HepG2 (cell line): ENCODE data around the gene ZNRD2. TPM values are rescaled to one million over a fixed set of nuclear protein-coding genes. Genes with fewer than 3 reads are reported as not detected.
A peak's percentile ranks its signal among the peaks of the same experiment; 100 is the strongest.

Experiments used
- ATAC-seq: fragments of 200-7000 bp; cut with Tn5 transposase; 3 replicates; pipeline ENCODE4 v1.9.1; 2020; ENCODE audit warnings: mild to moderate bottlenecking, moderate library complexity
- BruUV-seq: library from RNA; stranded (reverse); fragments of 400-500 nt; replicated peaks from 2 replicates; lab custom pipeline; 2021; lab: Mats Ljungman, UMichigan
- CTCF ChIA-PET: fragments of 300-600 bp; formaldehyde crosslinking; extraction: SDS; loops from one replicate; lab custom pipeline; 2021; ENCODE audit warnings: low total read pairs, inconsistent platforms, low intra/inter-chr PET ratio; lab: Yijun Ruan, JAX
- POLR2A ChIA-PET: fragments of 350-600 bp; sonication (Branson Sonifier 250); formaldehyde crosslinking; loops from one replicate; lab custom pipeline; 2020; ENCODE audit warnings: antibody characterized with exemption, inconsistent platforms; lab: Yijun Ruan, JAX
- DNase-seq: peaks from one replicate; pipeline ENCODE4 v3.0.0-alpha.2; 2015; ENCODE audit warnings: low spot score
- FAIRE-seq: peaks from 3 replicates; lab custom pipeline; 2011; peaks lifted over from hg19 to GRCh38; lab: Jason Lieb, UNC
- H2AFZ ChIP-seq: one replicate; pipeline ENCODE4 v1.6.1; 2011; ENCODE audit warnings: low read length, inconsistent platforms
- H3K27ac ChIP-seq: fragments of 300-600 bp; 3 replicates; pipeline ENCODE4 v1.8.0; 2011; ENCODE audit warnings: mixed run types, mild to moderate bottlenecking, mixed read lengths, low read length, inconsistent platforms; ENCODE audit not compliant: insufficient read depth; ENCODE audit errors: extremely low read length
- H3K27me3 ChIP-seq, 2 experiments: fragments of 200-600 bp in 1 of 2; 2 replicates in 1 of 2; 3 replicates in 1 of 2; pipeline versions ENCODE4 v1.6.0 to v1.8.0; 2011; ENCODE audit warnings: low read length in 2 of 2, mild to moderate bottlenecking in 2 of 2, moderate library complexity in 2 of 2, inconsistent platforms in 1 of 2; ENCODE audit not compliant: insufficient read depth in 2 of 2, control insufficient read depth in 1 of 2
- H3K36me3 ChIP-seq, 2 experiments: fragments of 200-600 bp in 1 of 2; replicated peaks in 1 of 2; 2 replicates in 1 of 2; 3 replicates in 1 of 2; pipeline versions ENCODE4 v1.5.1 to v1.8.0; 2011; ENCODE audit warnings: low read length in 2 of 2, inconsistent platforms in 1 of 2; ENCODE audit not compliant: insufficient read depth in 2 of 2, control insufficient read depth in 1 of 2
- H3K4me1 ChIP-seq: 2 replicates; pipeline ENCODE4 v1.5.1; 2012; ENCODE audit warnings: low read length, inconsistent platforms; ENCODE audit not compliant: insufficient read depth
- H3K4me2 ChIP-seq: 2 replicates; pipeline ENCODE4 v1.6.0; 2011; ENCODE audit warnings: low read depth, low read length, inconsistent platforms
- H3K4me3 ChIP-seq, 3 experiments: fragments of 200-600 bp in 1 of 3; sonication (generic), shearing (Covaris generic) in 1 of 3; replicated peaks in 1 of 3; 2 replicates each; pipeline ENCODE4 v1.5.1; 2011 to 2016; ENCODE audit warnings: low read length in 3 of 3, inconsistent platforms in 2 of 3, low read depth in 2 of 3, mild to moderate bottlenecking in 2 of 3, control low read depth in 1 of 3, mixed read lengths in 1 of 3; ENCODE audit not compliant: insufficient read depth in 1 of 3
- H3K79me2 ChIP-seq: one replicate; pipeline ENCODE4 v1.6.1; 2011; ENCODE audit warnings: low read length, inconsistent platforms; ENCODE audit not compliant: insufficient read depth
- H3K9ac ChIP-seq: 2 replicates; pipeline ENCODE4 v1.6.0; 2011; ENCODE audit warnings: mild to moderate bottlenecking, low read depth, low read length, inconsistent platforms; ENCODE audit not compliant: insufficient read depth
- H3K9me3 ChIP-seq: 2 replicates; pipeline ENCODE4 v1.5.1; 2012; ENCODE audit warnings: mild to moderate bottlenecking, low read length
- H4K20me1 ChIP-seq: 2 replicates; pipeline ENCODE4 v1.6.0; 2011; ENCODE audit warnings: inconsistent platforms, mild to moderate bottlenecking, low read length, moderate library complexity; ENCODE audit not compliant: insufficient read depth
- PRDM15 ChIP-seq: sonication (generic); formaldehyde crosslinking; IDR thresholded peaks from 2 replicates; pipeline ENCODE4 v1.4.0; 2020; ENCODE audit warnings: missing genetic modification reagents
- ZNF839 ChIP-seq: sonication (generic); formaldehyde crosslinking; IDR thresholded peaks from 2 replicates; pipeline ENCODE4 v1.4.0; 2020; ENCODE audit warnings: missing genetic modification reagents, mild to moderate bottlenecking, borderline replicate concordance
- WGBS: methylation state at CpG from one replicate; pipeline ENCODE4 v1.1.6; 2017; ENCODE audit warnings: low lambda C conversion rate; 5-methylcytosine and 5-hydroxymethylcytosine counted together
- in situ Hi-C: cut with HindIII; loops from 2 replicates; pipeline ENCODE4 v1.10.0; 2017; ENCODE audit warnings: low pct_unique_long_range_greater_than_20kb; ENCODE audit not compliant: extremely low pct_ligation_motif_present
- intact Hi-C: fragments of 100-400 bp; cut with micrococcal nuclease; formaldehyde crosslinking; loops from one replicate; pipeline ENCODE4 v1.10.0; 2022; ENCODE audit not compliant: unreplicated experiment
- polyA plus RNA-seq, 8 experiments: library from polyadenylated mRNA; depleted of rRNA in 3 of 8; stranded (reverse) in 7 of 8; unstranded in 1 of 8; fragments of >200 nt; fragmentation: Illumina TruSeq in 4 of 8; extraction: Trizol in 4 of 8; gene quantifications; 2 replicates each; pipeline versions ENCODE4 v1.2.1 to v1.2.3, GENCODE V29; 2011 to 2016; ENCODE audit warnings: low read depth in 4 of 8, missing spikeins in 1 of 8, mixed read lengths in 1 of 8; ENCODE audit not compliant: insufficient read depth in 1 of 8
- total RNA-seq, 5 experiments: library from RNA; depleted of rRNA; stranded (reverse); fragments of >200 nt; fragmentation: Illumina TruSeq; extraction: Trizol; gene quantifications; 2 replicates each; pipeline ENCODE4 v1.2.3, GENCODE V29; 2016; ENCODE audit warnings: low read depth in 1 of 5

Gene ZNRD2
- total and polyA plus RNA-seq, 2 of the 13 experiments (the other 11 are each of a cell fraction or from before 2014, with no cell fraction given) = 29.2 to 34.0 TPM

- FAIRE-seq (no peak), DNase-seq (no peak), ATAC-seq (no peak)
- Histone ChIP-seq H3K4me1 (peaks cover 15% of the 10 kb centered on the region), H2AFZ (no peak overlapping the region), H3K79me2 (no peaks in the 10 kb centered on the region), H3K9ac (no peak overlapping the region), H4K20me1 (no peaks in the 10 kb centered on the region), H3K27ac (no peak overlapping the region), H3K36me3 (no peaks in the 10 kb centered on the region), H3K4me2 (no peak overlapping the region), H3K9me3 (no peaks in the 10 kb centered on the region), H3K4me3 (no peak overlapping the region), H3K27me3 (no peaks in the 10 kb centered on the region)
- in situ Hi-C loops = loop anchor here (5.0 kb wide), 1 partner anchor 47 kb away; no protein-coding TSS in a partner anchor
- intact Hi-C loops = no loop called here
- TF ChIP-seq ZNF839 (CRISPR knock-in tag) (no peak), PRDM15 (CRISPR knock-in tag) (0 out of 2 replicates have a peak, but pooled peaks have one; percentile 18)
- POLR2A ChIA-PET = no interaction called here
- BruUV-seq = no TSS peak
- 100% methylated on average over 2 of the region's 9 CpGs for WGBS
- CTCF ChIA-PET = interaction anchor here (2.2 kb wide), 1 partner anchor 15 kb away, joined by 16 read pairs; no protein-coding TSS in a partner anchor
Observed at GRCh38 chr11:65589444-65590239, 19.4 kb downstream of the ZNRD2 start.
